Vagina (tissue), 2 donors: ENCODE measurements around the gene CFTR. TPM values are rescaled to one million over a fixed set of nuclear protein-coding genes. Genes with fewer than 3 reads are reported as not detected.

ENCODE experiments used
- DNase-seq, 2 donors: peaks; one replicate each; pipeline ENCODE4 v3.0.0-alpha.2; 2017; ENCODE audit errors: extremely low spot score in 2 of 2
- H3K27ac ChIP-seq: fragments of 200-600 bp; sonication (generic); one replicate; pipeline ENCODE4 v1.5.1; 2019
- H3K27me3 ChIP-seq: fragments of 200-600 bp; sonication (generic); one replicate; pipeline ENCODE4 v1.5.1; 2019
- H3K36me3 ChIP-seq, 2 donors: fragments of 200-600 bp; sonication (generic); one replicate each; pipeline ENCODE4 v1.5.1; 2017 to 2019
- H3K4me1 ChIP-seq: fragments of 200-600 bp; sonication (generic); one replicate; pipeline ENCODE4 v1.5.1; 2019
- H3K4me3 ChIP-seq, 2 donors: fragments of 200-600 bp; sonication (generic); 1 replicate in 1 of 2; 2 replicates in 1 of 2; pipeline ENCODE4 v1.5.1; 2016 to 2019
- H3K9me3 ChIP-seq: fragments of 200-600 bp; sonication (generic); one replicate; pipeline ENCODE4 v1.5.1; 2019
- POLR2A ChIP-seq, 2 donors: fragments of 450-650 bp; IDR thresholded peaks; one replicate each; pipeline ENCODE4 v1.6.1; 2017; ENCODE audit warnings: antibody characterized with exemption in 2 of 2, mild to moderate bottlenecking in 2 of 2, moderate library complexity in 2 of 2
- POLR2AphosphoS5 ChIP-seq, 2 donors: sonication (generic); formaldehyde crosslinking; IDR thresholded peaks; one replicate each; pipeline ENCODE4 v1.9.0; 2017; ENCODE audit warnings: antibody characterized with exemption in 2 of 2, mild to moderate bottlenecking in 2 of 2, low read depth in 1 of 2; ENCODE audit not compliant: insufficient read depth in 1 of 2
- intact Hi-C: fragments of 100-400 bp; cut with DNase I; formaldehyde crosslinking; loops from one replicate; pipeline ENCODE4 v1.15.1; 2023
- total RNA-seq: library from RNA; depleted of rRNA; stranded (reverse); fragments of >200 nt; gene quantifications from one replicate; pipeline ENCODE4 v1.2.3, GENCODE V29; 2016
- TF ChIP-seq, protein P1 (sequence below), 3 experiments: fragments of 450-650 bp in 2 of 3; fragments of 200-600 bp in 1 of 3; sonication (generic) in 1 of 3; IDR thresholded peaks; one replicate each; pipeline ENCODE4 v1.5.1; 2017 to 2019; ENCODE audit warnings: antibody characterized with exemption in 3 of 3, mild to moderate bottlenecking in 2 of 3, moderate library complexity in 2 of 3

Gene CFTR
- total RNA-seq, 1 donor from 2014 or later = not detected

DNA sequence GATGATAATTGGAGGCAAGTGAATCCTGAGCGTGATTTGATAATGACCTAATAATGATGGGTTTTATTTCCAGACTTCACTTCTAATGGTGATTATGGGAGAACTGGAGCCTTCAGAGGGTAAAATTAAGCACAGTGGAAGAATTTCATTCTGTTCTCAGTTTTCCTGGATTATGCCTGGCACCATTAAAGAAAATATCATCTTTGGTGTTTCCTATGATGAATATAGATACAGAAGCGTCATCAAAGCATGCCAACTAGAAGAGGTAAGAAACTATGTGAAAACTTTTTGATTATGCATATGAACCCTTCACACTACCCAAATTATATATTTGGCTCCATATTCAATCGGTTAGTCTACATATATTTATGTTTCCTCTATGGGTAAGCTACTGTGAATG lies 79.6 kb downstream of the CFTR start:
- no peak overlapping the region for H3K27ac ChIP-seq
- DNase-seq = no peak
- H3K4me3 ChIP-seq = no peak overlapping the region
- no peaks in the 10 kb centered on the region for H3K4me1 ChIP-seq
- intact Hi-C loops = no loop called here
- H3K36me3 ChIP-seq = no peaks in the 10 kb centered on the region
- TF ChIP-seq, protein P1, sequence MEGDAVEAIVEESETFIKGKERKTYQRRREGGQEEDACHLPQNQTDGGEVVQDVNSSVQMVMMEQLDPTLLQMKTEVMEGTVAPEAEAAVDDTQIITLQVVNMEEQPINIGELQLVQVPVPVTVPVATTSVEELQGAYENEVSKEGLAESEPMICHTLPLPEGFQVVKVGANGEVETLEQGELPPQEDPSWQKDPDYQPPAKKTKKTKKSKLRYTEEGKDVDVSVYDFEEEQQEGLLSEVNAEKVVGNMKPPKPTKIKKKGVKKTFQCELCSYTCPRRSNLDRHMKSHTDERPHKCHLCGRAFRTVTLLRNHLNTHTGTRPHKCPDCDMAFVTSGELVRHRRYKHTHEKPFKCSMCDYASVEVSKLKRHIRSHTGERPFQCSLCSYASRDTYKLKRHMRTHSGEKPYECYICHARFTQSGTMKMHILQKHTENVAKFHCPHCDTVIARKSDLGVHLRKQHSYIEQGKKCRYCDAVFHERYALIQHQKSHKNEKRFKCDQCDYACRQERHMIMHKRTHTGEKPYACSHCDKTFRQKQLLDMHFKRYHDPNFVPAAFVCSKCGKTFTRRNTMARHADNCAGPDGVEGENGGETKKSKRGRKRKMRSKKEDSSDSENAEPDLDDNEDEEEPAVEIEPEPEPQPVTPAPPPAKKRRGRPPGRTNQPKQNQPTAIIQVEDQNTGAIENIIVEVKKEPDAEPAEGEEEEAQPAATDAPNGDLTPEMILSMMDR (IDR thresholded peaks at IDR 0.05) = no peak
- TF ChIP-seq POLR2A (IDR thresholded peaks at IDR 0.05) (no peak), POLR2AphosphoS5 (IDR thresholded peaks at IDR 0.05; ENCODE audit: insufficient read depth in 1 of 2, low read depth in 1 of 2) (no peak)
- no peaks in the 10 kb centered on the region for H3K27me3 ChIP-seq
- H3K9me3 ChIP-seq = no peaks in the 10 kb centered on the region

DNA sequence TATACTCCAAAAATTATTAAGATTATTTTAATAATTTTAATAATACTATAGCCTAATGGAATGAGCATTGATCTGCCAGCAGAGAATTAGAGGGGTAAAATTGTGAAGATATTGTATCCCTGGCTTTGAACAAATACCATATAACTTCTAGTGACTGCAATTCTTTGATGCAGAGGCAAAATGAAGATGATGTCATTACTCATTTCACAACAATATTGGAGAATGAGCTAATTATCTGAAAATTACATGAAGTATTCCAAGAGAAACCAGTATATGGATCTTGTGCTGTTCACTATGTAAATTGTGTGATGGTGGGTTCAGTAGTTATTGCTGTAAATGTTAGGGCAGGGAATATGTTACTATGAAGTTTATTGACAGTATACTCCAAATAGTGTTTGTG lies 80.2 kb downstream of the CFTR start:
- Histone ChIP-seq H3K4me1 (no peaks in the 10 kb centered on the region), H3K27me3 (no peaks in the 10 kb centered on the region), H3K27ac (no peak overlapping the region), H3K9me3 (no peaks in the 10 kb centered on the region), H3K36me3 (no peaks in the 10 kb centered on the region), H3K4me3 (no peak overlapping the region)
- TF ChIP-seq, protein P1 (IDR thresholded peaks at IDR 0.05) = no peak
- TF ChIP-seq POLR2A (IDR thresholded peaks at IDR 0.05) (no peak), POLR2AphosphoS5 (IDR thresholded peaks at IDR 0.05; ENCODE audit: insufficient read depth in 1 of 2, low read depth in 1 of 2) (no peak)
- no peak for DNase-seq
- intact Hi-C loops = no loop called here

DNA sequence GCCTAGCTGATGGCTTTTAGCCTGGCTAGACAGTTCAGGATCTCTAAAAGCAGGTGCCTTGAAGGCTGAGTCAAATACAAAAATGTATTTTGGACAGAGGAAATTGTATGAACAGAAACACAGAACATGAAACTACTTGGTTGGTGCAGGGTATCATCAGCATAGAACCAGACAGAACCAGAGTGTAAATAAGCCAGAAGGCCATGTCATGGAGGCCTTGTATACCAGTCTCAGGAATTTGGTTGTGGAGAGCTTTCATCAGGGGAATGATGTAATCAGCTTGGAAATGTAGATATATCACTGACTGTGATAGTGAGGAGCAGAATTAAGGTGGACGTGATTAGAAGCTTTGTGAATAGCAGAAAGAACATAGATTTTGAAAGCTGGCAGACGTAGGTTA lies 82.9 kb downstream of the CFTR start:
- Histone ChIP-seq H3K9me3 (no peaks in the 10 kb centered on the region), H3K4me1 (no peaks in the 10 kb centered on the region), H3K27ac (no peak overlapping the region), H3K36me3 (no peaks in the 10 kb centered on the region), H3K4me3 (no peak overlapping the region), H3K27me3 (no peaks in the 10 kb centered on the region)
- intact Hi-C loops = no loop called here
- DNase-seq = no peak
- no peak for TF ChIP-seq POLR2AphosphoS5 (IDR thresholded peaks at IDR 0.05; ENCODE audit: insufficient read depth in 1 of 2, low read depth in 1 of 2)
- TF ChIP-seq, protein P1 (IDR thresholded peaks at IDR 0.05) = no peak
- TF ChIP-seq POLR2A (IDR thresholded peaks at IDR 0.05) = no peak

DNA sequence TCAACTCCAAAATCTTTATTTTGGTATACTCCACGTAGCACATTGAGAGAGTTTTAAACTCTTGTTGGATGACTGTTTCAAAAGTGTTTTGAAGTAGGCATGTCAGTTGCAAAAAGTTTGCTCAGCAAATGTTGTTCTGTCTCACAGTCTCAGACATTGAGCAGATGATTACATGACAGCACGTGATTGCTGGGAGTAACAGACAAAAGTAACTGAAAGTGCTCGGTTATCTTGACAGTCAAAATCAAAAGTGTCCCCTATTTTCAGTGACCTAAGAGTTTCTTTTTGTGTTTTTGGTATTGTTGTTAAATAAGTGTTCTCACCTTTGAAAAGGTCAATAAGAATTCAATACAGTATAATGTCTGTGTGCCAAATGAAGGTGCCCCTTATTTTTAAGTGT lies 84.3 kb downstream of the CFTR start:
- DNase-seq = no peak
- no peak overlapping the region for H3K27ac ChIP-seq
- H3K36me3 ChIP-seq = no peaks in the 10 kb centered on the region
- H3K4me3 ChIP-seq = no peak overlapping the region
- no peak for TF ChIP-seq POLR2A (IDR thresholded peaks at IDR 0.05)
- no peaks in the 10 kb centered on the region for H3K9me3 ChIP-seq
- no peaks in the 10 kb centered on the region for H3K27me3 ChIP-seq
- no peaks in the 10 kb centered on the region for H3K4me1 ChIP-seq
- intact Hi-C loops = no loop called here

DNA sequence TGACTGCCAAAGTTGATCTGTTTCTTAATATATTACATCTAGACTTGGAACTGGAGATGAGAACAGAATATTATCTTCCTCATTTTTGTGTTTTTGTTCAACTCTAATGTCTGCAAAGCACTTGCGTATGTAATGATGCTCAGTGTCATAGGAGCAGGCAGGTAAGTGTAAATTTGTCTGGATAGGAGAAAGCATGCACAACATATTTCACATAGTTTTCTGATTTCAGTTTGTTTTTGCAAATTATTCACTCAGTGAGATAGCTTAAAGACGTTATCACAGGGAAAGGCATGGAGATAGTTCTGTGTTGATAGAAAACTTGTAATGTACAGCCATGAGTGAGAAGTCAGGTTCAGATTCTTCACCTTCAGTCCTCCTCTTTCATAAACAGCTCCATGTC lies 84.8 kb downstream of the CFTR start:
- H3K9me3 ChIP-seq = no peaks in the 10 kb centered on the region
- no peaks in the 10 kb centered on the region for H3K36me3 ChIP-seq
- no peak for DNase-seq
- no peak overlapping the region for H3K4me3 ChIP-seq
- TF ChIP-seq, protein P1 (IDR thresholded peaks at IDR 0.05) = no peak
- TF ChIP-seq POLR2A (IDR thresholded peaks at IDR 0.05) (no peak), POLR2AphosphoS5 (IDR thresholded peaks at IDR 0.05; ENCODE audit: insufficient read depth in 1 of 2, low read depth in 1 of 2) (no peak)
- intact Hi-C loops = no loop called here
- no peaks in the 10 kb centered on the region for H3K27me3 ChIP-seq
- no peak overlapping the region for H3K27ac ChIP-seq
- no peaks in the 10 kb centered on the region for H3K4me1 ChIP-seq

DNA sequence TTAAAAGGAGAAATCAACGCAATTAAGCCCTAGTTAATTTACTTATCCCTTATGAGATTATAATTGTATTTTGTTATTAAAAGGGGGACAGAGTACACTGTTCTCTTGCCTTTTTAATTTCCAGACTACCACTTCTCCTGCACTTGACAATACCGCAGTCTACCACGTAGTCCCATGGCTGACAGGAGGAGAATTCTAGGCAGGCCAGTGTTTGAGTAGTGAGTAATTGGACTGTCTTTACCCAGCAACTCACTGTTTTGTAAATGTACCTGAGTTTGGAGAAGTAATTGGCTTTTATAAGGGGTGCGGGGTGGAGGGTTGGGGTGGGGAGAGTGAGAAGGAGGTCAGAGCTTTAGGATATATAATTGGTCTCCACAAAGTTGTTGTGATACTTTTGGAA lies 85.4 kb downstream of the CFTR start:
- DNase-seq = no peak

More for the DNA sequence above, 85.4 kb downstream of the CFTR start:
- intact Hi-C loops = no loop called here
- Histone ChIP-seq H3K9me3 (no peaks in the 10 kb centered on the region), H3K4me1 (no peaks in the 10 kb centered on the region), H3K27ac (no peak overlapping the region), H3K36me3 (no peaks in the 10 kb centered on the region), H3K4me3 (no peak overlapping the region), H3K27me3 (no peaks in the 10 kb centered on the region)
- TF ChIP-seq, protein P1 (IDR thresholded peaks at IDR 0.05) = no peak
- TF ChIP-seq POLR2A (IDR thresholded peaks at IDR 0.05) (no peak), POLR2AphosphoS5 (IDR thresholded peaks at IDR 0.05; ENCODE audit: insufficient read depth in 1 of 2, low read depth in 1 of 2) (no peak)
